ENCODE measurements around the gene FGG.

- no peak for TF ChIP-seq CTCF (IDR thresholded peaks at IDR 0.05)
- no peak for TF ChIP-seq ZFX (IDR thresholded peaks at IDR 0.05; ENCODE audit: borderline replicate concordance)
These were observed 32.5 kb downstream of the FGG start for GRCh38 chr4:154579927-154580326.

Data from 22Rv1 (cell line).